Neutrophil (primary cell): Measurements from ENCODE around the gene WNK2.
"Not testable (repeated sequence)": the region's sequence is repeated elsewhere in the genome, so short reads cannot be mapped to it uniquely, and the experiment has no call there.

ENCODE experiments used
- H3K27ac ChIP-seq: fragments of 200-600 bp; sonication (generic); 2 replicates; pipeline ENCODE4 v1.5.1; 2016; ENCODE audit warnings: mild to moderate bottlenecking, moderate library complexity
- H3K27me3 ChIP-seq: fragments of 200-600 bp; sonication (generic); 2 replicates; pipeline ENCODE4 v1.6.0; 2016; ENCODE audit warnings: mild to moderate bottlenecking
- H3K36me3 ChIP-seq: fragments of 200-600 bp; sonication (generic); 2 replicates; pipeline ENCODE4 v1.5.1; 2017
- H3K4me1 ChIP-seq, 2 experiments: fragments of 200-600 bp in 1 of 2; sonication (generic) in 1 of 2; 1 replicate in 1 of 2; 2 replicates in 1 of 2; pipeline versions ENCODE4 v1.5.1 to v1.6.1; 2013 to 2016; ENCODE audit warnings: low read depth in 1 of 2, low read length in 1 of 2, mild to moderate bottlenecking in 1 of 2, moderate library complexity in 1 of 2; ENCODE audit not compliant: control insufficient read depth in 1 of 2, insufficient read depth in 1 of 2
- H3K4me3 ChIP-seq, 2 experiments: fragments of 200-600 bp in 1 of 2; sonication (generic) in 1 of 2; 1 replicate in 1 of 2; 2 replicates in 1 of 2; pipeline ENCODE4 v1.5.1; 2013 to 2016; ENCODE audit warnings: low read depth in 1 of 2, low read length in 1 of 2, mild to moderate bottlenecking in 1 of 2, moderate library complexity in 1 of 2
- H3K9me3 ChIP-seq: fragments of 200-600 bp; sonication (generic); 2 replicates; pipeline ENCODE4 v1.5.1; 2016
- TF ChIP-seq, protein P1 (sequence below): fragments of 200-600 bp; sonication (generic); IDR thresholded peaks from 2 replicates; pipeline ENCODE4 v1.5.1; 2016; ENCODE audit warnings: antibody characterized with exemption

The WNK2 gene

DNA sequence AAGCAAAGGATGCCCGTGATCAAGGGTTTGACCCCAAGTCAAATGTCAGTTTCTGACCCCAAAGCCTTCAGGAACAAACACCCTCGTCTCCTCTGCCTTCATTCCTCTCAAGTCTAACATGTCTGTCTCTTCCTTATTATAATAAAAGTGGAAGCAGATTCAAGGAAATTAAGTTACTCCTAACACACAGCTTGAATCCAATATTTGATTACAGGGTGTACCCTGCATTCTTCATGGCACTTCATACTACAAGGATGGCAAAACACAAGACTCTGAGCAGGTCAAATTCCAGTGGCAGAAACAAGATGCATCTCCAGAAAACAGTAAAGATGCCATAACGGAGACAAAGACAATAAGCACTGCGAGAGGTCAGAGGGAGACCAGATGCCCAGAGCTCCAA is 148.4 kb downstream of the WNK2 start:
- Histone ChIP-seq H3K27ac (no peak overlapping the region), H3K4me3 (no peak overlapping the region), H3K27me3 (peaks cover 23% of the 10 kb centered on the region), H3K36me3 (no peaks in the 10 kb centered on the region), H3K4me1 (no peaks in the 10 kb centered on the region), H3K9me3 (no peaks in the 10 kb centered on the region)
- TF ChIP-seq, protein P1, sequence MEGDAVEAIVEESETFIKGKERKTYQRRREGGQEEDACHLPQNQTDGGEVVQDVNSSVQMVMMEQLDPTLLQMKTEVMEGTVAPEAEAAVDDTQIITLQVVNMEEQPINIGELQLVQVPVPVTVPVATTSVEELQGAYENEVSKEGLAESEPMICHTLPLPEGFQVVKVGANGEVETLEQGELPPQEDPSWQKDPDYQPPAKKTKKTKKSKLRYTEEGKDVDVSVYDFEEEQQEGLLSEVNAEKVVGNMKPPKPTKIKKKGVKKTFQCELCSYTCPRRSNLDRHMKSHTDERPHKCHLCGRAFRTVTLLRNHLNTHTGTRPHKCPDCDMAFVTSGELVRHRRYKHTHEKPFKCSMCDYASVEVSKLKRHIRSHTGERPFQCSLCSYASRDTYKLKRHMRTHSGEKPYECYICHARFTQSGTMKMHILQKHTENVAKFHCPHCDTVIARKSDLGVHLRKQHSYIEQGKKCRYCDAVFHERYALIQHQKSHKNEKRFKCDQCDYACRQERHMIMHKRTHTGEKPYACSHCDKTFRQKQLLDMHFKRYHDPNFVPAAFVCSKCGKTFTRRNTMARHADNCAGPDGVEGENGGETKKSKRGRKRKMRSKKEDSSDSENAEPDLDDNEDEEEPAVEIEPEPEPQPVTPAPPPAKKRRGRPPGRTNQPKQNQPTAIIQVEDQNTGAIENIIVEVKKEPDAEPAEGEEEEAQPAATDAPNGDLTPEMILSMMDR, result no peak

DNA sequence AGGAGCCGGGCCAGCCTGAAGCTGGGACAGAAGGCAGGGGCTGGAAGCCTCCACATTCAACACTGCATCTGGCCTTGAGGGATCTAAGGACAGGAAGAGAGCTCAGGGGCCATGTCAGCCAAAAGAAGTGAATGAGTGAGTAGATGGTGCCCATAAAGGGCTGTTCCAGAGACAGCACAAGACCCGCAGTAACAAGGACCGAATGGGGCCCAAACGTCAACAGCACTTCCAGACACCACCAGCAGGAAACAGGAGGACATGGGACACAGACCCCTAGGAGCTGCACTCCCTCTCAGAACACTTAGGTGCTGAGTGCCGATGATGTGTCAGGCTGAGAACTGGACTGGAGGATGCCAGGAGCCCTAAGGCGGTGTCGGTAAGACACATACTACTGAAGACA is 152.8 kb downstream of the WNK2 start:
- Histone ChIP-seq H3K4me1 (no peaks in the 10 kb centered on the region), H3K36me3 (no peaks in the 10 kb centered on the region), H3K9me3 (no peaks in the 10 kb centered on the region), H3K27ac (no peak overlapping the region), H3K27me3 (peaks cover 17% of the 10 kb centered on the region), H3K4me3 (no peak overlapping the region)
- TF ChIP-seq, protein P1, result no peak

DNA sequence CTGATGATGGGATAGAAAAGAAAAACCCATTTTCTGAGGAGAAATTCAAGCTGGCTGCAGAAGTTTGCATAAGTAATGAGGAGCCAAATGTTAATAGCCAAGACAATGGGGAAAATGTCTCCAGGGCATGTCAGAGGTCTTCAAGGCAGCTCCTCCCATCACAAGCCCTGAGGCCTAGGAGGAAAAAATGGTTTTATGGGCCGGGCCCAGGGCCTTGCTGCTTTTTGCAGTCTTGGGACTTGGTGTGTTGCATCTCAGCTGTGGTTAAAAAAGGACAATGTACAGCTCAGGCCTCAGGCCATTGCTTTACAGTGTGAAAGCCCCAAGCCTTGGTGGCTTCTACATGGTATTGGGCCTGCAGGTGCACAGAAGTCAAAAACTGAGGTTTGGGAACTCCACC is 154.3 kb downstream of the WNK2 start:
- not testable (repeated sequence) for H3K4me3 ChIP-seq, H3K27me3 ChIP-seq, H3K27ac ChIP-seq, H3K36me3 ChIP-seq, H3K9me3 ChIP-seq, H3K4me1 ChIP-seq

DNA sequence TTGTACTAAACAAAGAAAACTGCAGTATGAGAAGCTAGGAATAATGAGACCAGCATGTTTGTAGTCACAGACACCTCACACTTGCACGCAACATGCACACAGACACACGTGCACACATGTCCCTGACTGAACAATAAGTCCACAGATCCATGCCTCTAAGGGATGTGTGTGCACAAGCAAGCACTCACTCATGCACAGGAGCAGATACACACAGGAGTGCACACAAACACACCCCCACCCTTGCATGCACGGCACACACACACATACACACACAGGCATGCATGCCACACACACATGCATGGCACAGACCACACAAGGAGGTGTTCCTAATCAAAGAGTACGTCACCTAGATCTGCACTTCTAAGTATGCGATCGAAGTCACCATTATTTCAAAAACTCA is 156.2 kb downstream of the WNK2 start:
- Histone ChIP-seq H3K27me3 (peaks cover 25% of the 10 kb centered on the region), H3K27ac (no peak overlapping the region), H3K9me3 (no peaks in the 10 kb centered on the region), H3K4me1 (no peaks in the 10 kb centered on the region), H3K4me3 (no peak overlapping the region), H3K36me3 (no peaks in the 10 kb centered on the region)
- TF ChIP-seq, protein P1, result no peak

DNA sequence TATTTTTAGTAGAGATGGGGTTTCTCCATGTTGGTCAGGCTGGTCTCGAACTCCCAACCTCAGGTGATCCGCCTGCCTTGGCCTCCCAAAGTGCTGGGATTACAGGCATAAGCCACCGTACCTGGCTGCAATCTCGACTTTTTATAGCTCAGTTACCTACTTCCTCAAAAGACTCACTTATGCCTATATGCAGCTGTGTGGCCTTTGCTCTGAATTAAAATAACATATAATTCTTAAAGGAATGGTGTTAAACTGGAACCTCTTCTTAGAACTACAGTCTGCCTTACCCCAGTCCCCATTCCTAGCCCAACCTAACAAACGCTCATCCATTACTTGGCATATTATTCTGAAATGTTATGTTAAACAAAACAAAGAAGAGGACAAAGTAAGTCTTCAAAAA is 157.9 kb downstream of the WNK2 start:
- H3K27me3 ChIP-seq, result peaks cover 42% of the 10 kb centered on the region
- not testable (repeated sequence) for H3K4me1 ChIP-seq, H3K27ac ChIP-seq, H3K9me3 ChIP-seq, H3K36me3 ChIP-seq, H3K4me3 ChIP-seq

DNA sequence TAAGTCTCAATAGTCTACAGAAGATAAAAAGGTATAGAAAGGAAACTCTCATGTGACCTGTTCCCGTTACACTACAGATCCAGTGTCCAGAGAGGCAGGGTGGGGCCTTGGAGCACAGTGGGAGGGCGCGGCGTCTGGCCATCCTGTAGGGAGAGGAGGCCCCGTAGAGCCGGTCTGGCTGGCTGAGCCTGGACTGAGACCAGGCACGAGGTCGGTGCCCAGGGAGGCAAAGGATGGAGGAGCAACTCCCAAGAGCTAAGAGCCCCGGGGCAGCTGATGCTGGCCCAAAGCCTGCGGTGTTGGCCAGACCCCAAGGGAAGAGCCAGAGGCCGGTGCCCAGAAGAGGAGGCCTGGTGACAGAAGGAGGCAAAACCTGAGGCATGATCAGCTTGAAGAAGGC is 158.5 kb downstream of the WNK2 start:
- not testable (repeated sequence) for H3K4me1 ChIP-seq, H3K9me3 ChIP-seq
- peaks cover 48% of the 10 kb centered on the region for H3K27me3 ChIP-seq

DNA sequence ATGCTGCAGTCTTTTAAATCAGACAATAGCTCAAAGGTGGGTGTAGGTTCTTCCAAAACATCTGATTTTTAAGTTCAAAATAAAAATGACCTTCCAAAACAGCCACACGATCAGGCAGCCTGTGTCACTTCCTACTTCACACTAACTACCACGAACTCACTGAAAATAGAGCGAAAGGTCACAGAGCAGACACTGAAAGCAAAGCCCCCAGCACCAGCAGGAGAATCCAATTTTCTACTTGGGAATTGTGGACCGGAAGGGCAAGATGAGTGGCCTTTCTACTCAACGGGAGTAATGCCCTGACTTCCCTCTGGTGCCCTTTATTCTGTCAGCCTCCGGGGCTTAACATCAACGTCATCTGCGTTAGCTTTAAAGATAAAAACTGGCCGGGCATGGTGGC is 159.7 kb downstream of the WNK2 start:
- Histone ChIP-seq H3K27me3 (peaks cover 58% of the 10 kb centered on the region), H3K4me3 (no peak overlapping the region), H3K4me1 (peaks cover 0 to 4% of the 10 kb centered on the region in 2 experiments), H3K9me3 (no peaks in the 10 kb centered on the region), H3K36me3 (no peaks in the 10 kb centered on the region), H3K27ac (no peak overlapping the region)
- TF ChIP-seq, protein P1, result no peak

More for the DNA sequence above, 158.5 kb downstream of the WNK2 start:
- not testable (repeated sequence) for H3K27ac ChIP-seq, H3K36me3 ChIP-seq, H3K4me3 ChIP-seq
